HepG2 (cell line): ENCODE data around the gene GNG10. TPM values are rescaled to one million over a fixed set of nuclear protein-coding genes. Genes with fewer than 3 reads are reported as not detected.

Experiments
- DNMT1 ChIP-seq: sonication (generic); formaldehyde crosslinking; IDR thresholded peaks from 2 replicates; pipeline ENCODE4 v1.5.1; 2020; ENCODE audit warnings: mild to moderate bottlenecking, missing genetic modification reagents
- DPF2 ChIP-seq: sonication (generic); formaldehyde crosslinking; IDR thresholded peaks from 2 replicates; pipeline ENCODE4 v1.4.0; 2020; ENCODE audit warnings: mild to moderate bottlenecking, low read depth, missing genetic modification reagents, borderline replicate concordance
- HNRNPUL1 ChIP-seq: fragments of 200-400 bp; formaldehyde crosslinking; IDR thresholded peaks from 2 replicates; pipeline ENCODE4 v1.6.1; 2017; ENCODE audit warnings: low read depth, mild to moderate bottlenecking, low read length, moderate library complexity
- HOXD1 ChIP-seq: sonication (generic); formaldehyde crosslinking; IDR thresholded peaks from 2 replicates; pipeline ENCODE4 v1.5.0; 2020; ENCODE audit warnings: missing genetic modification reagents
- MED13 ChIP-seq: sonication (generic); formaldehyde crosslinking; IDR thresholded peaks from 2 replicates; pipeline ENCODE4 v1.5.0; 2020; ENCODE audit warnings: missing genetic modification reagents
- MTA1 ChIP-seq: sonication (generic); formaldehyde crosslinking; IDR thresholded peaks from 2 replicates; pipeline ENCODE4 v1.4.0; 2020; ENCODE audit warnings: missing genetic modification reagents, mild to moderate bottlenecking, borderline replicate concordance
- POLR2G ChIP-seq: fragments of 200-400 bp; formaldehyde crosslinking; IDR thresholded peaks from 2 replicates; pipeline ENCODE4 v1.6.1; 2018; ENCODE audit warnings: mild to moderate bottlenecking, low read depth, low read length, moderate library complexity
- RELA ChIP-seq: sonication (generic); formaldehyde crosslinking; IDR thresholded peaks from 2 replicates; pipeline ENCODE4 v1.4.0; 2020; ENCODE audit warnings: missing genetic modification reagents
- SMC3 ChIP-seq: IDR thresholded peaks from 2 replicates; pipeline ENCODE4 v1.6.1; 2011; ENCODE audit warnings: low read length, improper control_type of control experiment
- TEAD2 ChIP-seq: sonication (generic); formaldehyde crosslinking; IDR thresholded peaks from 2 replicates; pipeline ENCODE4 v1.9.0; 2021; ENCODE audit warnings: missing genetic modification reagents
- YEATS4 ChIP-seq: sonication (generic); formaldehyde crosslinking; IDR thresholded peaks from 2 replicates; pipeline ENCODE4 v1.4.0; 2020; ENCODE audit warnings: missing genetic modification reagents, borderline replicate concordance
- ZNF17 ChIP-seq: sonication (generic); formaldehyde crosslinking; IDR thresholded peaks from 2 replicates; pipeline ENCODE4 v1.5.0; 2020; ENCODE audit warnings: mild to moderate bottlenecking, missing genetic modification reagents
- ZNF224 ChIP-seq: sonication (generic); formaldehyde crosslinking; IDR thresholded peaks from 2 replicates; pipeline ENCODE4 v1.5.0; 2020; ENCODE audit warnings: mild to moderate bottlenecking, missing genetic modification reagents
- ZNF24 ChIP-seq: fragments of 450-650 bp; IDR thresholded peaks from 2 replicates; pipeline ENCODE4 v1.6.1; 2017; ENCODE audit warnings: antibody characterized with exemption, mild to moderate bottlenecking
- ZNF264 ChIP-seq: sonication (generic); formaldehyde crosslinking; IDR thresholded peaks from 2 replicates; pipeline ENCODE4 v1.4.0; 2020; ENCODE audit warnings: missing genetic modification reagents
- ZNF564 ChIP-seq: sonication (generic); formaldehyde crosslinking; IDR thresholded peaks from 2 replicates; pipeline ENCODE4 v1.8.1; 2023; ENCODE audit warnings: mild to moderate bottlenecking, missing genetic modification reagents
- ZNF7 ChIP-seq: IDR thresholded peaks from 2 replicates; pipeline ENCODE4 v1.6.1; 2016; ENCODE audit warnings: missing biosample characterization, missing genetic modification reagents
- polyA plus RNA-seq, 8 experiments: library from polyadenylated mRNA; depleted of rRNA in 3 of 8; stranded (reverse) in 7 of 8; unstranded in 1 of 8; fragments of >200 nt; fragmentation: Illumina TruSeq in 4 of 8; extraction: Trizol in 4 of 8; gene quantifications; 2 replicates each; pipeline versions ENCODE4 v1.2.1 to v1.2.3, GENCODE V29; 2011 to 2016; ENCODE audit warnings: low read depth in 4 of 8, missing spikeins in 1 of 8, mixed read lengths in 1 of 8; ENCODE audit not compliant: insufficient read depth in 1 of 8
- total RNA-seq, 5 experiments: library from RNA; depleted of rRNA; stranded (reverse); fragments of >200 nt; fragmentation: Illumina TruSeq; extraction: Trizol; gene quantifications; 2 replicates each; pipeline ENCODE4 v1.2.3, GENCODE V29; 2016; ENCODE audit warnings: low read depth in 1 of 5
- TF ChIP-seq, protein P1 (sequence below): sonication (generic); formaldehyde crosslinking; IDR thresholded peaks from 2 replicates; pipeline ENCODE4 v1.8.0; 2023; ENCODE audit warnings: mild to moderate bottlenecking, missing genetic modification reagents
- TF ChIP-seq, protein P2 (sequence below): IDR thresholded peaks from 2 replicates; pipeline ENCODE4 v1.6.1; 2012; ENCODE audit warnings: inconsistent platforms
- TF ChIP-seq, protein P3 (sequence below): sonication (generic); formaldehyde crosslinking; IDR thresholded peaks from 2 replicates; pipeline ENCODE4 v1.5.1; 2020; ENCODE audit warnings: mild to moderate bottlenecking, missing genetic modification reagents, moderate library complexity
- TF ChIP-seq, protein P4 (sequence below): sonication (generic); formaldehyde crosslinking; IDR thresholded peaks from 2 replicates; pipeline ENCODE4 v1.4.0; 2020; ENCODE audit warnings: missing genetic modification reagents, borderline replicate concordance
- TF ChIP-seq, protein P5 (sequence below): IDR thresholded peaks from 2 replicates; pipeline ENCODE4 v1.6.1; 2016; ENCODE audit warnings: mild to moderate bottlenecking

The GNG10 gene
- total and polyA plus RNA-seq, 2 of the 13 experiments (the other 11 are each of a cell fraction or from before 2014, with no cell fraction given): 29.8 to 32.4 TPM

DNA sequence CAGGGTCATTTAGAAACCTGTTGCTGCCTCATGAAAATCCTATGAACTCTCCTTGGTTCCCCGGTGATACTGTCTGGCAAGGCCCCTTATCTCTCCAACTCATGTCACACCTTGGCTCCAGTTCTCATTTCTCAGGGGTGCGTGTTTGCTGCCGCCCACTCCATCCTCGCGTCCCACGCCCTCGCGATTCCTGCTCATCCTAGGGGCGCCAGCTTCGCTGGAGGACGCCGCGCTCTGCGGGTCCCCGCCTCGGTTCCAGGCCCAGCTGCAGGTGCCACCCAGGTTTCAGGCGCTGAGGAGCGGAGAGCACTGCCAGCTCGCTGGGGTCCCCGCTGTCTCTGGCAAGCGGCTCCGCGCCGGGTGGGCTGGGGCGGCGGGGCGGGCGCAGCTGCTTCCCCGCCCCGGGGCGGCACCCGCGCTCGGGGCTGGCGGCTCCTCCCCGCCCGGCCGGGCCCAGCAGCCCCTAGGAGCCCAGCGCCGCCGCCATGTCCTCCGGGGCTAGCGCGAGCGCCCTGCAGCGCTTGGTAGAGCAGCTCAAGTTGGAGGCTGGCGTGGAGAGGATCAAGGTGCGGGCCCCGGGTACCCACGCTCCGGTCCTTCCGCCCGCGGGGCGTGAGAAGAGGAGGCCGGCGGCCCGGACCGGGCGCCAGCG is at the start of gene GNG10 (continued):
- TF ChIP-seq, protein P1, sequence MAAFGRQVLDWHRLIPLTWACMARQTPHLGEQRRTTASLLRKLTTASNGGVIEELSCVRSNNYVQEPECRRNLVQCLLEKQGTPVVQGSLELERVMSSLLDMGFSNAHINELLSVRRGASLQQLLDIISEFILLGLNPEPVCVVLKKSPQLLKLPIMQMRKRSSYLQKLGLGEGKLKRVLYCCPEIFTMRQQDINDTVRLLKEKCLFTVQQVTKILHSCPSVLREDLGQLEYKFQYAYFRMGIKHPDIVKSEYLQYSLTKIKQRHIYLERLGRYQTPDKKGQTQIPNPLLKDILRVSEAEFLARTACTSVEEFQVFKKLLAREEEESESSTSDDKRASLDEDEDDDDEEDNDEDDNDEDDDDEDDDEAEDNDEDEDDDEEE: 0 out of 2 replicates have a peak, but pooled peaks have one; percentile 25
- no peak for TF ChIP-seq ZNF24
- TF ChIP-seq DPF2: no peak
- no peak for TF ChIP-seq DNMT1 (CRISPR knock-in tag)
- TF ChIP-seq ZNF564 (CRISPR knock-in tag): no peak
- TF ChIP-seq, protein P2, sequence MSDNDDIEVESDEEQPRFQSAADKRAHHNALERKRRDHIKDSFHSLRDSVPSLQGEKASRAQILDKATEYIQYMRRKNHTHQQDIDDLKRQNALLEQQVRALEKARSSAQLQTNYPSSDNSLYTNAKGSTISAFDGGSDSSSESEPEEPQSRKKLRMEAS: 0 out of 2 replicates have a peak, but pooled peaks have one; percentile 15
- TF ChIP-seq, protein P3, sequence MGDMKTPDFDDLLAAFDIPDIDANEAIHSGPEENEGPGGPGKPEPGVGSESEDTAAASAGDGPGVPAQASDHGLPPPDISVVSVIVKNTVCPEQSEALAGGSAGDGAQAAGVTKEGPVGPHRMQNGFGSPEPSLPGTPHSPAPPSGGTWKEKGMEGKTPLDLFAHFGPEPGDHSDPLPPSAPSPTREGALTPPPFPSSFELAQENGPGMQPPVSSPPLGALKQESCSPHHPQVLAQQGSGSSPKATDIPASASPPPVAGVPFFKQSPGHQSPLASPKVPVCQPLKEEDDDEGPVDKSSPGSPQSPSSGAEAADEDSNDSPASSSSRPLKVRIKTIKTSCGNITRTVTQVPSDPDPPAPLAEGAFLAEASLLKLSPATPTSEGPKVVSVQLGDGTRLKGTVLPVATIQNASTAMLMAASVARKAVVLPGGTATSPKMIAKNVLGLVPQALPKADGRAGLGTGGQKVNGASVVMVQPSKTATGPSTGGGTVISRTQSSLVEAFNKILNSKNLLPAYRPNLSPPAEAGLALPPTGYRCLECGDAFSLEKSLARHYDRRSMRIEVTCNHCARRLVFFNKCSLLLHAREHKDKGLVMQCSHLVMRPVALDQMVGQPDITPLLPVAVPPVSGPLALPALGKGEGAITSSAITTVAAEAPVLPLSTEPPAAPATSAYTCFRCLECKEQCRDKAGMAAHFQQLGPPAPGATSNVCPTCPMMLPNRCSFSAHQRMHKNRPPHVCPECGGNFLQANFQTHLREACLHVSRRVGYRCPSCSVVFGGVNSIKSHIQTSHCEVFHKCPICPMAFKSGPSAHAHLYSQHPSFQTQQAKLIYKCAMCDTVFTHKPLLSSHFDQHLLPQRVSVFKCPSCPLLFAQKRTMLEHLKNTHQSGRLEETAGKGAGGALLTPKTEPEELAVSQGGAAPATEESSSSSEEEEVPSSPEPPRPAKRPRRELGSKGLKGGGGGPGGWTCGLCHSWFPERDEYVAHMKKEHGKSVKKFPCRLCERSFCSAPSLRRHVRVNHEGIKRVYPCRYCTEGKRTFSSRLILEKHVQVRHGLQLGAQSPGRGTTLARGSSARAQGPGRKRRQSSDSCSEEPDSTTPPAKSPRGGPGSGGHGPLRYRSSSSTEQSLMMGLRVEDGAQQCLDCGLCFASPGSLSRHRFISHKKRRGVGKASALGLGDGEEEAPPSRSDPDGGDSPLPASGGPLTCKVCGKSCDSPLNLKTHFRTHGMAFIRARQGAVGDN (CRISPR knock-in tag): peak; percentile 56
- TF ChIP-seq, protein P4, sequence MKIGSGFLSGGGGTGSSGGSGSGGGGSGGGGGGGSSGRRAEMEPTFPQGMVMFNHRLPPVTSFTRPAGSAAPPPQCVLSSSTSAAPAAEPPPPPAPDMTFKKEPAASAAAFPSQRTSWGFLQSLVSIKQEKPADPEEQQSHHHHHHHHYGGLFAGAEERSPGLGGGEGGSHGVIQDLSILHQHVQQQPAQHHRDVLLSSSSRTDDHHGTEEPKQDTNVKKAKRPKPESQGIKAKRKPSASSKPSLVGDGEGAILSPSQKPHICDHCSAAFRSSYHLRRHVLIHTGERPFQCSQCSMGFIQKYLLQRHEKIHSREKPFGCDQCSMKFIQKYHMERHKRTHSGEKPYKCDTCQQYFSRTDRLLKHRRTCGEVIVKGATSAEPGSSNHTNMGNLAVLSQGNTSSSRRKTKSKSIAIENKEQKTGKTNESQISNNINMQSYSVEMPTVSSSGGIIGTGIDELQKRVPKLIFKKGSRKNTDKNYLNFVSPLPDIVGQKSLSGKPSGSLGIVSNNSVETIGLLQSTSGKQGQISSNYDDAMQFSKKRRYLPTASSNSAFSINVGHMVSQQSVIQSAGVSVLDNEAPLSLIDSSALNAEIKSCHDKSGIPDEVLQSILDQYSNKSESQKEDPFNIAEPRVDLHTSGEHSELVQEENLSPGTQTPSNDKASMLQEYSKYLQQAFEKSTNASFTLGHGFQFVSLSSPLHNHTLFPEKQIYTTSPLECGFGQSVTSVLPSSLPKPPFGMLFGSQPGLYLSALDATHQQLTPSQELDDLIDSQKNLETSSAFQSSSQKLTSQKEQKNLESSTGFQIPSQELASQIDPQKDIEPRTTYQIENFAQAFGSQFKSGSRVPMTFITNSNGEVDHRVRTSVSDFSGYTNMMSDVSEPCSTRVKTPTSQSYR (CRISPR knock-in tag): no peak
- peak; percentile 73 for TF ChIP-seq POLR2G
- TF ChIP-seq ZNF7 (CRISPR knock-in tag): no peak
- no peak for TF ChIP-seq TEAD2 (CRISPR knock-in tag)
- no peak for TF ChIP-seq ZNF17 (CRISPR knock-in tag)
- no peak for TF ChIP-seq HOXD1 (CRISPR knock-in tag)
- TF ChIP-seq HNRNPUL1: no peak
- 0 out of 2 replicates have a peak, but pooled peaks have one; percentile 59 for TF ChIP-seq MTA1 (CRISPR knock-in tag)
- TF ChIP-seq ZNF264: 0 out of 2 replicates have a peak, but pooled peaks have one; percentile 67
- peak; percentile 54; the same call in 1 of the 2 replicates for TF ChIP-seq YEATS4
- no peak for TF ChIP-seq RELA
- TF ChIP-seq MED13 (CRISPR knock-in tag): no peak
- no peak for TF ChIP-seq ZNF224
- TF ChIP-seq, protein P5, sequence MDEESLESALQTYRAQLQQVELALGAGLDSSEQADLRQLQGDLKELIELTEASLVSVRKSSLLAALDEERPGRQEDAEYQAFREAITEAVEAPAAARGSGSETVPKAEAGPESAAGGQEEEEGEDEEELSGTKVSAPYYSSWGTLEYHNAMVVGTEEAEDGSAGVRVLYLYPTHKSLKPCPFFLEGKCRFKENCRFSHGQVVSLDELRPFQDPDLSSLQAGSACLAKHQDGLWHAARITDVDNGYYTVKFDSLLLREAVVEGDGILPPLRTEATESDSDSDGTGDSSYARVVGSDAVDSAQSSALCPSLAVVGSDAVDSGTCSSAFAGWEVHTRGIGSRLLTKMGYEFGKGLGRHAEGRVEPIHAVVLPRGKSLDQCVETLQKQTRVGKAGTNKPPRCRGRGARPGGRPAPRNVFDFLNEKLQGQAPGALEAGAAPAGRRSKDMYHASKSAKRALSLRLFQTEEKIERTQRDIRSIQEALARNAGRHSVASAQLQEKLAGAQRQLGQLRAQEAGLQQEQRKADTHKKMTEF (CRISPR knock-in tag): peak; percentile 16; the same call in 1 of the 2 replicates
- TF ChIP-seq SMC3: no peak
